ENCODE results near the gene C1RL. TPM values are rescaled to one million over a fixed set of nuclear protein-coding genes. Genes with fewer than 3 reads are reported as not detected.
"Not testable (repeated sequence)": the region's sequence is repeated elsewhere in the genome, so short reads cannot be mapped to it uniquely, and the experiment has no call there.

The C1RL gene
- total RNA-seq, 2 experiments from 2014 or later: 8.6 to 10.1 TPM

DNA sequence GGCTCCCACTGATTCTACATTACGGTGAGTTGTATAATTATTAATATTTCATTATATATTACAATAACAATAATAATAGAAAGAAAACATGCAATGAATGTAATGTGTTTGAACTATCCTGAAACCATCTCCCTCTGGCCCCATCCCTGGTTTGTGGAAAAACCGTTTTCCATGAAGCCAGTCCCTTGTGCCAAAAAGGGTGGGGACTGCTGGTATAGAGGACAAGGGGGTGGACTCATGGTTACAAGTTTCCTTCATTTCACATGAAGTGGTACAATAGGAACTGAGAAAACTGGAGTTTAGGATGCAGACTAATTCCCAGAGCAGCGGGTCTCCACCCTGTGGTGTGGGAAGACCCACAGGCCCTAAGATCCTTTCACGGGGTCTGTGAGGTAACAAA, 3.0 kb upstream of the C1RL start:
- no peak overlapping the region for H3K27ac Mint-ChIP-seq
- no peaks in the 10 kb centered on the region for H3K9me3 Mint-ChIP-seq
- H3K4me1 Mint-ChIP-seq: peaks cover 22% of the 10 kb centered on the region
- H3K36me3 Mint-ChIP-seq: peaks cover 9% of the 10 kb centered on the region
- no peak overlapping the region for H3K4me3 Mint-ChIP-seq
- no peaks in the 10 kb centered on the region for H3K27me3 Mint-ChIP-seq
- DNase-seq: no peak

DNA sequence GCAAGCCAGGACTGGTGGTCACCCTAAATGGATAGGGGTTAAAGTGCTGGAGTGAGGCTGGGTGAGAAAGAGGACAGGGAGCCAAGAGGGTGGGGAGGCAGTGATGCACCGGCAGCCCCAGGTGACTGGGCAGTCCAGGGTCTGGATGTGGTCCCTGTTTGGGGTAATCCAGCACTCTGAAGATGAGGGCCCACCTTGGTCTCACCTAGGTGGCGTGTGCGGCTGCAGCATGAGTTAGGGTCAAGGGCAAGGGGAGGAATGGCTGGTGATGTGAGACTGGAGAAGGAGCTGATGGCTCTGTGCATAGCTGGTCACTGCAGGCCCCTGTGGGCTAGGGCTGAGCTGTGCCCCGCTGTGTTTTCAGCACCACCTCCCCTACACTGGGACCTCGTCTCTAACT, 1.6 kb upstream of the C1RL start:
- DNase-seq: no peak
- H3K36me3 Mint-ChIP-seq: peaks cover 21% of the 10 kb centered on the region
- no peak overlapping the region for H3K4me3 Mint-ChIP-seq
- no peaks in the 10 kb centered on the region for H3K27me3 Mint-ChIP-seq
- peaks cover 26% of the 10 kb centered on the region for H3K4me1 Mint-ChIP-seq
- no peak overlapping the region for H3K27ac Mint-ChIP-seq
- H3K9me3 Mint-ChIP-seq: peaks cover 13% of the 10 kb centered on the region

DNA sequence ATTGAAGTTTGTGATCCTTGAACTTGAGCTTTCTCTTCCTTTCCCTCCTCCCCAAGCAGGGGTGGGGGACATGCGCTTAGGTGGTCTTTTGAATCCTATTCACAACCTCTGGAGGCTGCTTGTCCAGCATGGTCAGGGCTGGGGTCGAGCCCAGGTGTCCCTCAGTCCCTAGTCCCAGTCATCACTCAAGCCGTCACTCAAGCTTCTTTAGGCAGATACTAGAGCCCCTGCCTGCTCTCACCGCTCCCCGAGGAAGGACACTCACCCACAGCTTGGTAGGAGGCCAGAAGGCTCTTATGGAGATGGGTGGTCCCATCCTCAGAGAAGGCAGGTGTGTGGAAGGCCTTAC, 532 bp upstream of the C1RL start:
- no peak for DNase-seq
- no peaks in the 10 kb centered on the region for H3K27me3 Mint-ChIP-seq
- peaks cover 28% of the 10 kb centered on the region for H3K36me3 Mint-ChIP-seq
- H3K9me3 Mint-ChIP-seq: peaks cover 16% of the 10 kb centered on the region
- peaks cover 26% of the 10 kb centered on the region for H3K4me1 Mint-ChIP-seq
- peak overlapping the region; percentile 95 for H3K4me3 Mint-ChIP-seq
- peak overlapping the region; percentile 94 for H3K27ac Mint-ChIP-seq

DNA sequence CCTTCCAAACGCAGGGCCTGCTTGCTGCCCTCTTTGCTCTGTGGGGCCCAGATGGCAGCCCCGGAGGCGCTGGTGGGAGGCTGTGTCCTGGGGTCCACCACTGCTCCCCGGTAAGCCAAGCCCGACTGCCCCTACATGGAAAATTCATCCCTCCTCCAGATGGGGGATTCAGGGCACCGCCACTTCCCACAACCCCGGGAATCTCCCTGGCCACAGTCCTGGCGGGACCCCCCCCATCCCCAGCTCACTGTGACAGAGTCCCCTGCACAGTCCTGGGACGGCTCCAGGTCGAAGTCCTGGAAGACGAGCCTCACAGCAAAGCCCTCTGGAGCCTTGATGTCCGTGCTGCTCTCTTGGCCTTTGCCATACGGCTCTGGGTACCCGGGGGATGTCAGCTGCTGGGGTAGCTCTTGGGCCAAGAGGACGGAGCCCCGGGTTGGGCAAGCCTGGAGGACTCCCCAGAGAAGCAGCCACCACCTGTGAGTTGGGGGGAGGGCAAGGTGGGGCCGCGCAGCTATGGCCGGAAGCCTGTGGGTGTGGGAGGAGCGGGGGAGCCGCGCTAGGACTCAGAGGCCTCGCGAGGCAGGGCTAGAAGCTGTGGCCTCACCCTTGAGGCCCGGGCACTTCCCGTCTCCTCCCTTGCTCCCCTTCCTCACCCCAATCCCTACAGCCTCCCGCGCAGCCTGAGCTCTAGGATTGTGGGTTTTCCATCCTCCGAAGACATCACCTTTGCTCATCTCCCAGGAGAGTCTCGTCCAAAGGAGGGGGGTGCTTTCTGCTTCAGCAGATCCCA, 815 bp downstream of the C1RL start:
- Mint-ChIP-seq H3K36me3 (peaks cover 25% of the 10 kb centered on the region), H3K27me3 (no peaks in the 10 kb centered on the region), H3K4me1 (peaks cover 26% of the 10 kb centered on the region), H3K4me3 (peak overlapping the region; percentile 95), H3K9me3 (peaks cover 16% of the 10 kb centered on the region), H3K27ac (peak overlapping the region; percentile 94)
- peak; percentile 86 for DNase-seq

DNA sequence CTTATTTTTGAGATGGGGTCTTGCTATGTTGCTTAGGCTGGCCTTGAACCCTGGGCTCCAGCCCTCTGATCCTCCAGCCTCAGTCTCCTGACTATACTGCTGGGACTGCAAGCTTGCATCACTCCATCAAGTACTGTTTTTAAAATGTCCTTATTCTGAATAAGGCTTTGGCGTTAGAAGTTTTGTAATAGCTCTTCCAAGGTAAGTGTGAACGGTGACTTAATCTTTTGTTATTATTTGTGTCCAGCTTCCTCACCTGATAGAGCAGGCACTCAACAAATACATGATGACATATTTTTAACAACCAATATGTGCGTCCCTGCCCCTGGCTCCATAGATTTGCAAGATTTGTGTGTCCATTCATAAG, 1.4 kb downstream of the C1RL start:
- H3K27ac Mint-ChIP-seq: peak overlapping the region; percentile 94
- H3K9me3 Mint-ChIP-seq: peaks cover 16% of the 10 kb centered on the region
- H3K4me1 Mint-ChIP-seq: peaks cover 26% of the 10 kb centered on the region
- no peak for DNase-seq
- no peaks in the 10 kb centered on the region for H3K27me3 Mint-ChIP-seq
- peaks cover 25% of the 10 kb centered on the region for H3K36me3 Mint-ChIP-seq
- peak overlapping the region; percentile 95 for H3K4me3 Mint-ChIP-seq

DNA sequence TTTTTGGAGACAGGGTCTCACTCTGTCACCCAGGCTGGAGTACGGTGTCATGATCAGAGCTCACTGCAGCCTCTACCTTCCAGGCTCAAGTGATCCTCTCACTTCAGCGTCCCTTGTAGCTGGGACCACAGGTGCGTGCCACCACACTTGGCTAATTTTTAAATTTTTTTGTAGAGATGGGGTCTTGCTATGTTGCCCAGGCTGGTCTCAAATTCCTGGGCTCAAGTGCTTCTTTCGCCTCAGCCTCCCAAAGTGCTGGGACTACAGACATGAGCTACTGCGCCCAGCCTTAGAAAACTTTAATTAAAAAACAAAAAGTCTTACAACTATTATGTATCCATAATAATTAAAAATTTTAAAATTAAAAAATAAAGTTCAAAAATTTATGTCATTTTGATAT, 1.8 kb downstream of the C1RL start:
- not testable (repeated sequence) for DNase-seq, H3K27me3 Mint-ChIP-seq, H3K4me3 Mint-ChIP-seq, H3K27ac Mint-ChIP-seq
- Mint-ChIP-seq H3K36me3 (peaks cover 25% of the 10 kb centered on the region), H3K4me1 (peaks cover 28% of the 10 kb centered on the region), H3K9me3 (peaks cover 16% of the 10 kb centered on the region)

DNA sequence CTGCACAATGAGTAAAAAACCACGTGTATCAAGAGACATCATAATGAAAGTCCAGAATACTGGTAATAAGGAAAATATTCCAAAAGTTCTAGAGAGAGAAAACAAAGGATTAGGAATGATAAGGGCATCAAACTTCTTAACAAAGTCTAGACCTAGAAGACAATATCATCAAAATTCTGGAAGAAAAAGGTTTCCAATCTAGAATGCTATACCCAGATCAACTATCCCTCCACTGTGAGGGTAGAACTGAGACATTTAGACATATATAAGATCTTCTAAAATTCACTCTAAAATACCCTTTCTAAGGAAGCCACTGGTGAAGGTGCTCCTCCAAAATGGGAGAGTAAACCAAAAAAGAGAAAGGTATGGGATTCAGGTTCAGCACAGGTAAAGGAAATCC, 2.9 kb downstream of the C1RL start:
- Mint-ChIP-seq H3K9me3 (peaks cover 16% of the 10 kb centered on the region), H3K4me1 (peaks cover 28% of the 10 kb centered on the region), H3K27me3 (no peaks in the 10 kb centered on the region), H3K27ac (no peak overlapping the region), H3K36me3 (peaks cover 25% of the 10 kb centered on the region), H3K4me3 (no peak overlapping the region)
- DNase-seq: no peak

DNA sequence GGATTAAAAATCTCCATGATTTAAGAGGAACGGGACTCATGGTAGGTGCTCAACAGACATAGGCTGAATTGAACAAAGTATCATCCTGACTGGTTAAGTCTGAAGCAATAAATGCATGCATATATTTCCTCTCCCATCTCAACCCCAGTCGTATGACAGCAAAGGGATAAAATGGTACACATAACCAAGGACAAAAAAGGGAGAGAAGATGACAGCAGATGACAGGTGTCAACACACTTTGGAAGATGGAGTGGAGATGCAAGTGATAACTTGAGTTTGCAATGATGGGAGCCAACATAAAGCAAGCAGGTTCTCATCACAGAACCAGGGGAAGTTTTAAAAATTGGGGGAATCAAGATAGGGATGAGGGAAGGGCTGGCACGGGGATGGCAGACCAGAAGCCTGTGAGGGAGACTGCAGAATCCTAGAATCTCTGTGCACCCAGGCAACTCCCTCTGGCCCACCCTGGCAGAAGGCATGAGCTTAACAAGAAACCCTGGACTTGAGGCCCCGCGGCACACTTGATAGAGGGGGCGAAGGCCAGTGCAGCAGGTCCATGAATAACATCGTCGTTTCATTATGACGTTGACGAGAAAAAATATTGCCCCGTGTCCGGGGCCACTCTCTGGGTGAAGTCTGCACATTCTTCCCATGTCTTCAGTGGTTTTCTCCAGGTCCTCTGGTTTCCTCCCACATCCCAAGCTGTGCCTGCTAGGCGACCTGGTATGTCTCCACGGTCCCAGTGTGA, 5.0 kb downstream of the C1RL start:
- H3K27me3 Mint-ChIP-seq: no peaks in the 10 kb centered on the region
- H3K9me3 Mint-ChIP-seq: peaks cover 16% of the 10 kb centered on the region
- H3K4me1 Mint-ChIP-seq: peaks cover 18% of the 10 kb centered on the region
- no peak overlapping the region for H3K27ac Mint-ChIP-seq
- H3K4me3 Mint-ChIP-seq: no peak overlapping the region
- H3K36me3 Mint-ChIP-seq: peaks cover 28% of the 10 kb centered on the region
- DNase-seq: no peak

DNA sequence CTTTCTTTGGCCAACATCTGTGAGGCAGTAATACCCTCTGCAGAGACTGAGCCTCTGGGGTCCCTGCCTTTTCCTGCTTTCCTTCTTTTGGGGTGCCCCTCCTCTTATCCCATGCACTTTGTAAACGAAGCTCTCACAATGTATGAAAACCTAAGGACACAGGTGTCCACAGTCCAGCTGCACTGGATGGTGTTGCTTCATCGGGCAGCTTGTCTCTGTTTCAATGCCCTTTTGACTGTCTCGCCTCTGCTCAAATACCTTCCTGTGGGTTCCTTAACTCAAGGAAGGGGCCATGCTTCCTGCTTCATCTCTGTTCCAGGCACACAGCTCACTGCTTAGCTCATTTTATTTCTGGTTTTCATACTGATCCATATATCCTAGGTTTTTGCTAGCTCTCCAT, 6.4 kb downstream of the C1RL start:
- Mint-ChIP-seq H3K27me3 (no peaks in the 10 kb centered on the region), H3K27ac (peak overlapping the region; percentile 12), H3K4me1 (peaks cover 12% of the 10 kb centered on the region), H3K9me3 (peaks cover 16% of the 10 kb centered on the region), H3K4me3 (no peak overlapping the region), H3K36me3 (peaks cover 23% of the 10 kb centered on the region)
- no peak for DNase-seq

DNA sequence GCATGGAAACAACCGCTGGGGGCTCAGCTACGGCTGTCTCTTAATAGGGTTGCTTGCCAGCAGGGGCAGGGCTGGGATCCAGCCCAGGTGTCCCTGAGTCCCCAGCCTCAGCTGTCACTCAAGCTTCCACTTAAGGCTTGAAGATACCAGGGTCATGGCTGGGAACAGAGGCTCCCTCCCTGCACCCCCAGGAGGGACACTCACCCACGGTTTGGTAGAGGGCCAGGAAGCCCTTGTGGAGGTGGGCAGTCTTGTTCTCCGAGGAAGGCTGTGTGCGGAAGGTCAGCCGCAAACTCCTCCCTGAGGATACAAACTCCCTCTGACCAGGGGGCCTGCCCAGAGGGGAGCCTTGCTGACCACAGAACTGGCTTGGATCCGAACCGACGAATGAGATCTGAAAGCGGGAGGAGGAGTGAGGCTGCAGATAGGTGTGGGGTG, 7.3 kb downstream of the C1RL start:
- Mint-ChIP-seq H3K9me3 (peaks cover 14% of the 10 kb centered on the region), H3K27ac (no peak overlapping the region), H3K36me3 (peaks cover 19% of the 10 kb centered on the region), H3K4me1 (peaks cover 11% of the 10 kb centered on the region), H3K4me3 (no peak overlapping the region), H3K27me3 (no peaks in the 10 kb centered on the region)
- DNase-seq: no peak

DNA sequence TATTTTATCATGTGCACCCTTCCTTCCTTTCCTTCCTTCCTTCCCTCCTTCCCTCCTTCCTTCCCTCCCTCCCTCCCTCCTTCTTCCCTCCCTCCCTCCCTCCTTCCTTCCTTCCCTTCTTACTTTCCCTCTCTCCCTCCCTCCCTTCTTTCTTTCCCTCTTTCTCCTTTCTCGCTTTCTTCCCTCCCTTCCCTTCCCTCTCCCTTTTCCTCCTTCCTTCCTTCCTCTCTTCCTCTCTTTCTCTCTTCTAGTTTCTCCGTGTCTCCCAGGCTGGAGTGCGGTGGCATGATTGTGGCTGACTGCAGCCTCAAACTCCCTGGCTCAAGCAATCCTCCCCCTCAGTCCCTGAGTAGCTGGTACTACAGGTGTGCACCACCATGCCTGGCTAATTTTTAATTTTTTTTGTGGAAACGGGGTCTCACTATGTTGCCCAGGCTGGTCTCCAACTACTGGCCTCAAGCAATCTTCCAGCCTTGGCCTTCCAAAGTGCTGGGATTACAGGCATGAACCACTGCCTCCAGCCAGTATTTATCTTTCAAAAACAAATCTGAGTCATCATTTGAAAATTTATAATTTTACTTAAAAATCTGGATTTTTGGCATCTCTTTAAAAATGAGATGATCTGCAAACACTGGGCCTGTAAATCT, 7.8 kb downstream of the C1RL start:
- Mint-ChIP-seq H3K27me3 (no peaks in the 10 kb centered on the region), H3K9me3 (peaks cover 8% of the 10 kb centered on the region), H3K36me3 (peaks cover 14% of the 10 kb centered on the region), H3K4me3 (no peak overlapping the region), H3K4me1 (peaks cover 7% of the 10 kb centered on the region), H3K27ac (peak overlapping the region; percentile 26)
- DNase-seq: no peak

DNA sequence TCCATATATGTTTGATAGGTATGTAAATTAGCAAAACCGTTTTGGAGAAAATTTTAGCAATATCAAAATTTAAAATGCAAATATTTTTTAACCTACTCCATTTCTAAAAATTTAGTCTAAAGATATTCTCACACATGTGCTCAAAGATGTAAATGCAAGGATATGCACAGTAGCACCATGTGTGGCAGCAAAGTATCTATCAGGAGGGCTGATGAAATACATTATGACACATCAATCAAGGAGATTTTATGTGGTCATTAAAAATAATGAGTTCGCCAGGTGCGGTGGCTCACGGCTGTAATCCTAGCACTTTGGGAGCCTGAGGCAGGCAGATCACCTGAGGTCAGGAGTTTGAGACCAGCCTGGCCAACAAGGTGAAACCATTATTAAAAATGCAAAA, 8.8 kb downstream of the C1RL start:
- DNase-seq: no peak
- H3K4me1 Mint-ChIP-seq: peaks cover 7% of the 10 kb centered on the region
- H3K9me3 Mint-ChIP-seq: no peaks in the 10 kb centered on the region
- H3K27ac Mint-ChIP-seq: no peak overlapping the region
- no peak overlapping the region for H3K4me3 Mint-ChIP-seq
- no peaks in the 10 kb centered on the region for H3K27me3 Mint-ChIP-seq
- H3K36me3 Mint-ChIP-seq: peaks cover 6% of the 10 kb centered on the region

DNA sequence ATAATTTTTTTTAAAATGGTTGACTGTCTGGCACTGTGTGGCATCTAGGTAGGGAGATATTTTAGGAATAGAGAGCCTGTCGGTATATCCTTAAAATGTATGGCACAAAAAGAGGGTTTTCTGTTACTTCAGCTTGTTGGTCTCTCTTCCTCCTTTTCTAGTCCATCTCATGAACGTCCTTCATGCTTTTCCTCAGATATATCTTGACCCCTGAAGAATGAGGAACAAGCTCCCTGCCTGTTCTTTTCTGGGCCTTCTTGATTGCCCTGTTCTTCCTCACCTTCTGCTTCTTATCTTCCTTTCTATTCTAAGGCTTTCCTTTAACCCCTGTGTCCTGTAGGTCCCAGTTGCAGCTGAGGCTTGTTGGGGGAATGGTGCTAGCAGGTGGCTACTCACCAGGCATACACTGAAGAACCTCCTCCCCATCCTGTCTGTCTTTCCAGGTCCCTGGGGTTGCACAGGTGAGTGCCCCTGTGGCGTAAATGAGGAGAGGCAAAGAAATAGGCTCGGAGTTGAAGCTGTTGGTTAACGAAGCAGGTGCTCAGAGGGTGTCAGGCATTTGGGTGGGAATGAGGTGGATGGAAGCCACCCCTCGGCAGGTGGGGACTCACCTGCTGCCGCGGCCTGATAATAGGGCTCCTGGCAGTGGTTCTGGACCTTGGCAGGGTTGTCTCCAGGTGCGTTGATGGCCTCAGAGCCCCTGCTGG, 9.6 kb downstream of the C1RL start:
- H3K9me3 Mint-ChIP-seq: no peaks in the 10 kb centered on the region
- no peak overlapping the region for H3K27ac Mint-ChIP-seq
- H3K4me3 Mint-ChIP-seq: no peak overlapping the region
- H3K36me3 Mint-ChIP-seq: peaks cover 3% of the 10 kb centered on the region
- no peak for DNase-seq
- peaks cover 7% of the 10 kb centered on the region for H3K4me1 Mint-ChIP-seq
- no peaks in the 10 kb centered on the region for H3K27me3 Mint-ChIP-seq

DNA sequence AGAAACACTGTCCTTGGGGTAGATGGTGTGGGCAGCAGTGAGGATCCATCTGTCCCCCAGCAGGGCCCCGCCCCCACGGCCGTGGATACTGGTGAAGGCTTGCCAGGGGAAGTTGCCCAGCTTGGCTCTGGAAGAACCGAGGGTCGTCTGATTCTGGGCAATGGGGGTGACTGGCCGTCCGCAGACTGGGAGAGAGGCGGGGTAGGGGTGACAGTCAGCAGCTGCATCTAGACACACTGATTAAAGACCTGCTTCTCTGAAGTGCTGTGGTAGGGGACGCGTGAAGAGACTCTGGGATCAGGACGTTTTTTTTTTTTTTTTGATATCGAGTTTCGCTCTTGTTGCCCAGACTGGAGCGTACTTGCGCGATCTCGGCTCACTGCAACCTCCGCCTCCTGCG, 12.0 kb downstream of the C1RL start:
- Mint-ChIP-seq H3K4me1 (peaks cover 6% of the 10 kb centered on the region), H3K36me3 (peaks cover 3% of the 10 kb centered on the region), H3K9me3 (no peaks in the 10 kb centered on the region), H3K27me3 (no peaks in the 10 kb centered on the region), H3K27ac (no peak overlapping the region), H3K4me3 (no peak overlapping the region)
- no peak for DNase-seq
